ENCODE results near the gene HOMER3. TPM values are rescaled to one million over a fixed set of nuclear protein-coding genes. Genes with fewer than 3 reads are reported as not detected.

The HOMER3 gene
- 4.0 TPM for polyA plus RNA-seq (2012; ENCODE audit: missing spikeins)

DNA sequence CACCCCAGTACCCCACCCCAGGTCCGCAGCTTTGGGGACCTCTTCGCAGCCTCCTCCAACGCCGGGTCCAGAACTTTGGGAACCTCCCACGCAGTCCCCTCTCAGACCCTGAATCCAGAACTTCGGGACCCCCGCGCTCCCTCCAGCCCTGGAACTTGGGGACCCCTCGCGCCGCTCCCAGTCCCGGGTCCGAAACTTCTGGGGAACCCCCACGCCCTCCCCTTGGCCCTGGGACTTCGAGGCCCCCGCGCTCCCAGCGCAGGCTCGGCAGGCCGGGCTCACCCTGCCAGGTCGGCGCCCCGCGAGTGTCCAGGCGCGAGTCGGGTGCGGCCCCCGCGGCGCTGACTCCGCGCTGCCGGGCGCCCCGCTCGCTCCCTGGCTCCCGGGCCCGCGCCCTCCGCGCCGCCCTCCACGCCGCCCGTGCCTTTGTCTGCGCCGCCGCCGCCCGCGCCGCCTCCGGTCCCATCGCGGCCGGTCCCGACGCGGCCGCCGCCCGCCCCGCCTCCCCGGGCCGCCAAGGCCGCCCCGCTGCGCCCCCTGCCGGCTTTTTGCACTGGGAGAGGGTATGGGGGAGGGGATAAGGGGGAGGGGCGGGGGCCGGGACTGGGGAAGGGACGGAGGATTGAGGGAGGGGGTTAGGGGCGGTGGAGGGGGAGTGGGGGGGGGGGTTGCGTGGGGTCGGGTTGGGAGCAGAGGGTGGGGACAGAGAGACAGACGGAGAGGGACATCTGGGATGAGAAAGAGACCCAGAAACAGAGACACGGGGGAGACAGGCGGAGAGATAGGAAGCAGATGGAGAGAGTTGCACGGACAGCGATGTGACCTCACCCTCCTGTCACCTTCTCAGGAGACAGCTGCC, at the start of gene HOMER3:
TSS of gene HOMER3 (minus strand) at position 449 of the 859 bp plus-strand sequence. CDS start 2,235 bp downstream, outside the sequence.
- DNase-seq (ENCODE audit: insufficient read length): peak; percentile 90
- no peak for TF ChIP-seq POLR2A (IDR thresholded peaks at IDR 0.05; ENCODE audit: low read depth, low read length)
- no peak for TF ChIP-seq TAF1 (IDR thresholded peaks at IDR 0.05; ENCODE audit: borderline replicate concordance, low read depth, low read length)
- no peak for TF ChIP-seq POLR2AphosphoS5 (IDR thresholded peaks at IDR 0.05; ENCODE audit: low read depth, low read length)
- FAIRE-seq: no peak

GRCh38 chr19:18990128-18990708, 49.2 kb upstream of the HOMER3 start:
- DNase-seq (ENCODE audit: insufficient read length) (no peak), FAIRE-seq (no peak)
- TF ChIP-seq TAF1 (IDR thresholded peaks at IDR 0.05; ENCODE audit: borderline replicate concordance, low read depth, low read length): no peak
- peak; percentile 30; the same call in 1 of the 2 replicates for TF ChIP-seq POLR2A (IDR thresholded peaks at IDR 0.05; ENCODE audit: low read depth, low read length)

DNA sequence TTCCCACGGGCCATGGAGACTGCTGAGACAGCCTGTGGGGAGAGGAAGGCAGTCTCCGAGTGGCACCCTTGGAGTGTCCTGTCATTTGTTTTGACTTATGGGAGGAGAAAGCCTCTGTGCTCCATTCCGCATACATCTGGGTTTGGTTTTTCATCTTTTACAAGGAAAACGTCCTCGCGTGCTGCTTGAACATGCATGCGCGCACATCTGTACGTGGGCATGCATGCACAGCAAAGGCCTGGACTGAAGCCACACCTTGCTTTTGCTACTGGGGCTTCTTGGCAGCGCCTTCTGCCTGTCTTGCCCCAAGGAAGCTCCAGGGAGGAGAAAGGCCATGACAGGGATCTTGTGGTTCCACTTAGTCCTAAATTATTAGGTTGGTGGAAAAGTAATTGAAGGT, 48.3 kb upstream of the HOMER3 start:
- FAIRE-seq (no peak), DNase-seq (ENCODE audit: insufficient read length) (no peak)
- no peak for TF ChIP-seq POLR2A (IDR thresholded peaks at IDR 0.05; ENCODE audit: low read depth, low read length)
- no peak for TF ChIP-seq TAF1 (IDR thresholded peaks at IDR 0.05; ENCODE audit: borderline replicate concordance, low read depth, low read length)
- no peak for TF ChIP-seq POLR2AphosphoS5 (IDR thresholded peaks at IDR 0.05; ENCODE audit: low read depth, low read length)

- DNase-seq (ENCODE audit: insufficient read length): no peak
- no peak for FAIRE-seq
- TF ChIP-seq POLR2A (IDR thresholded peaks at IDR 0.05; ENCODE audit: low read depth, low read length) (no peak), TAF1 (IDR thresholded peaks at IDR 0.05; ENCODE audit: borderline replicate concordance, low read depth, low read length) (no peak)
These were observed 46.4 kb upstream of the HOMER3 start for GRCh38 chr19:18987456-18987855.

- TF ChIP-seq POLR2AphosphoS5 (IDR thresholded peaks at IDR 0.05; ENCODE audit: low read depth, low read length): no peak
- DNase-seq (ENCODE audit: insufficient read length) (no peak), FAIRE-seq (no peak)
These were observed 44.2 kb upstream of the HOMER3 start for GRCh38 chr19:18985257-18985656.

- FAIRE-seq (no peak), DNase-seq (ENCODE audit: insufficient read length) (no peak)
- TF ChIP-seq POLR2A (IDR thresholded peaks at IDR 0.05; ENCODE audit: low read depth, low read length): no peak
- TF ChIP-seq TAF1 (IDR thresholded peaks at IDR 0.05; ENCODE audit: borderline replicate concordance, low read depth, low read length): no peak
- no peak for TF ChIP-seq POLR2AphosphoS5 (IDR thresholded peaks at IDR 0.05; ENCODE audit: low read depth, low read length)
These were observed 43.2 kb upstream of the HOMER3 start for GRCh38 chr19:18984251-18984650.

DNA sequence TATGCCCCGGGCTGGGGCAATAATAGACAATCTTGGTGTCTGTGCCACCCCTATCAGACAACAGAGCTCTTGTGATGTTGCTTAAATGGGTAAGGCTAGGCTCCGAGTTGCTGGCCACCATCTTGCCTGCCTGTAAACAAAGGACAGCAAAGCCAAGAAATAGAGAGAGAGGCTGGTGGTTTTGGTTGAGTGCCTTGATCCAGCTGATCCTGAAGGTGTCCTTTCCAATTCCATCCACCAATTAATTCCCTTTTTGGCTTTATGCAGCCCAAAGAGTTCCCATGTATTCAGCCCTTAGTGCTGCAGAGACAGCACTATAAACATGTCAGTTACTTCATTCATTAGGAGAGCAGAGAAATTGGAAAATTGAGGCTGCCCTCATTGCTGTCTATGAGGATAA, 41.7 kb upstream of the HOMER3 start:
- no peak for FAIRE-seq

GRCh38 chr19:18980432-18981020, 39.5 kb upstream of the HOMER3 start:
- no peak for FAIRE-seq

More for the DNA sequence above, 41.7 kb upstream of the HOMER3 start:
- no peak for DNase-seq (ENCODE audit: insufficient read length)
- TF ChIP-seq TAF1 (IDR thresholded peaks at IDR 0.05; ENCODE audit: borderline replicate concordance, low read depth, low read length) (no peak), POLR2A (IDR thresholded peaks at IDR 0.05; ENCODE audit: low read depth, low read length) (no peak), POLR2AphosphoS5 (IDR thresholded peaks at IDR 0.05; ENCODE audit: low read depth, low read length) (no peak)

DNA sequence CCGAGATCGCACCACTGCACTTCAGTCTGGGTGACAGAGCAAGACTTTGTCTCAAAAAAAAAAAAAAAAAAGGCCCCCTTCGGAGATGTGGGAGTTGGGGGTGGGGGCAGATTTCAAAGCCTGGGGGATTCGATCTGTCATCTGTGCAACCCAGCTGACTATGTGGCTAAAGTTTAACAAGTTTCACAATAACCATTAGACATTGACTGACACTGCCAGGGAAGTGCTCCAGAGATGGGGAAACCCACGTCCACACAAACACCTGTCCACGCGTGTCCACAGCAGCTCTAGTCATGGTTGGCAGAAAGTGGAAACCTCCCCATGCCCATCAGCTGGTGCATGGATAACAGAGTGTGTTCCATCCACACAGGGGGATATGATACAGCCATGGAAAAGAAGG, 37.6 kb upstream of the HOMER3 start:
- no peak for DNase-seq (ENCODE audit: insufficient read length)
- no peak for FAIRE-seq
- TF ChIP-seq TAF1 (IDR thresholded peaks at IDR 0.05; ENCODE audit: borderline replicate concordance, low read depth, low read length) (no peak), POLR2A (IDR thresholded peaks at IDR 0.05; ENCODE audit: low read depth, low read length) (no peak), POLR2AphosphoS5 (IDR thresholded peaks at IDR 0.05; ENCODE audit: low read depth, low read length) (no peak)

More at GRCh38 chr19:18980432-18981020, 39.5 kb upstream of the HOMER3 start:
- TF ChIP-seq POLR2A (IDR thresholded peaks at IDR 0.05; ENCODE audit: low read depth, low read length) (no peak), TAF1 (IDR thresholded peaks at IDR 0.05; ENCODE audit: borderline replicate concordance, low read depth, low read length) (no peak), POLR2AphosphoS5 (IDR thresholded peaks at IDR 0.05; ENCODE audit: low read depth, low read length) (no peak)
- DNase-seq (ENCODE audit: insufficient read length): no peak

DNA sequence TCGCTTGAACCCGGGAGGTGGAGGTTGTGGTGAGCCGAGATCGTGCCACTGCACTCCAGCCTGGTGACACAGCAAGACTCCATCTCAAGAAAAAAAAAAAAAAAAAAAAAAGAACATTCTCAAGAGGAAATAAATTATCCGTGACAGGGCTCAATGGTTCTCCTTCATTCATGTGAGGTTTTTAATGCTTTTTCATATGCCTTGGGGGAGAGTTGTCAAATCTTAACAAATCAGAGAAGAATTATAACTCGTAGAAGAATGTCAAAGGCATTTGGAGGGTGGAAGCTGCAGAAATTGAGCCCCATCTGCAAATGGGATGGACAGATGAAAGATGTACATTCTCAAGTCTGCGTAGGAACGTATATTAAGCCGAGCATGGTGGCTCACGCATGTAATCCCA, 34.9 kb upstream of the HOMER3 start:
- TF ChIP-seq POLR2AphosphoS5 (IDR thresholded peaks at IDR 0.05; ENCODE audit: low read depth, low read length) (no peak), TAF1 (IDR thresholded peaks at IDR 0.05; ENCODE audit: borderline replicate concordance, low read depth, low read length) (no peak), POLR2A (IDR thresholded peaks at IDR 0.05; ENCODE audit: low read depth, low read length) (no peak)
- no peak for FAIRE-seq
- no peak for DNase-seq (ENCODE audit: insufficient read length)

DNA sequence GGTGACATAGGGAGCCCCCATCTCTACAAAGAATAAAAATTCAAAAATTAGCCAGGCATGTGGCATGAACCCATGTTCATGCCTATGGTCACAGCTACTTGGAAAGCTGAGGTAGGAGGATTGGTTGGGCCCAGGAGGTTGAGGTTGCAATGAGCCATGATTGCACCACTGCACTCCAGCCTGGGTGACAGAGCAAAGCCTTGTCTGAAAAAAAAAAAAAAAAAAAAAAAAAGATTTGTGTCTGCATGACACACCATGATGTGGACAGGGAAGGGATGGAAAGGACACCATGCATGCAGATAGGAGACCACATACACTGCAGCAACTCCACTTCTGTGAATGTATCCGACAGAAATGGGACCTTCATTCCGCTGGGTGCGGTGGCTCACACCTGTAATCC, 34.0 kb upstream of the HOMER3 start:
- no peak for FAIRE-seq
- no peak for DNase-seq (ENCODE audit: insufficient read length)
- TF ChIP-seq POLR2A (IDR thresholded peaks at IDR 0.05; ENCODE audit: low read depth, low read length) (no peak), TAF1 (IDR thresholded peaks at IDR 0.05; ENCODE audit: borderline replicate concordance, low read depth, low read length) (no peak), POLR2AphosphoS5 (IDR thresholded peaks at IDR 0.05; ENCODE audit: low read depth, low read length) (no peak)

GRCh38 chr19:18972851-18973250, 31.8 kb upstream of the HOMER3 start:
- FAIRE-seq (no peak), DNase-seq (ENCODE audit: insufficient read length) (no peak)
- no peak for TF ChIP-seq TAF1 (IDR thresholded peaks at IDR 0.05; ENCODE audit: borderline replicate concordance, low read depth, low read length)
- no peak for TF ChIP-seq POLR2AphosphoS5 (IDR thresholded peaks at IDR 0.05; ENCODE audit: low read depth, low read length)
- TF ChIP-seq POLR2A (IDR thresholded peaks at IDR 0.05; ENCODE audit: low read depth, low read length): no peak
